Astrocyte of the cerebellum (primary cell): ENCODE measurements around the gene RAB3IL1.

Experiments used
- DNase-seq: peaks from one replicate; pipeline ENCODE4 v3.0.0-alpha.2; 2011; ENCODE audit warnings: low read depth
- H3K4me3 ChIP-seq: 2 replicates; pipeline ENCODE4 v1.5.1; 2011; ENCODE audit warnings: mild to moderate bottlenecking, low read depth, low read length, moderate library complexity
- in situ Hi-C: cut with HindIII; loops from 2 replicates; pipeline ENCODE4 v1.10.0; 2017; ENCODE audit warnings: low sequenced_read_pairs
- TF ChIP-seq, protein P1 (sequence below): IDR thresholded peaks from 2 replicates; pipeline ENCODE4 v1.5.1; 2012; ENCODE audit warnings: low read length, low read depth, moderate library complexity, mild to moderate bottlenecking; ENCODE audit errors: missing control alignments

The RAB3IL1 gene

DNA sequence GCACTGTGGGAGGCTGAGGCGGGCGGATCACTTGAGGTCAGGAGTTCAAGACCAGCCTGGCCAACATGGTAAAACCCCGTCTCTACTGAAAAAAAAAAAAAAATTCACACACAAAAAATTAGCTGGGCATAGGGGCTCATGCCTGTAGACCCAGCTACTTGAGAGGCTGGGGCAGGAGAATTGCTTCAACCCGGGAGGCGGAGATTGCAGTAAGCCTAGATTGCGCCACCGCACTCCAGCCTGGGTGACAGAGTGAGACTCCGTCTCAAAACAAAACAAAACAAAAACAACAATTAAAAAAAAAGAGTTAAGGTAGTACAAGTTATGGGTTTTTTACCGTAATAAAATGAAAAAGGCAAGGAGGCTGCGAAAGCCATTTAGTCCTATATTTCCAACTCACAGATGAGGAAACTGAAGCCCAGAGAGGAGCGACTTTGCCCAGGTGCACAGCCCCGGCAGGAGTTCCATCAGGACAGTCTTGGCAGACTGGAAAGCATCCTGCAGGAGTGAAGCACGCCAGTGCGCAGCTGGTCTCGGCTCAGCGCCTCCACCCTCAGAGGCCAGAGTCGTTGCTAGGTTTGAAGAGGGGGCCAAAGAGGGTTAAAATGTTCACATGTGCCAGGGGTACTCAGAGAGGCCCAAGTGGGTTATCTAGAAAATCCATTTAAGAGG lies 22.2 kb downstream of the RAB3IL1 start:
- no peak for DNase-seq
- H3K4me3 ChIP-seq = no peak overlapping the region
- in situ Hi-C loops = no loop called here
- TF ChIP-seq, protein P1, sequence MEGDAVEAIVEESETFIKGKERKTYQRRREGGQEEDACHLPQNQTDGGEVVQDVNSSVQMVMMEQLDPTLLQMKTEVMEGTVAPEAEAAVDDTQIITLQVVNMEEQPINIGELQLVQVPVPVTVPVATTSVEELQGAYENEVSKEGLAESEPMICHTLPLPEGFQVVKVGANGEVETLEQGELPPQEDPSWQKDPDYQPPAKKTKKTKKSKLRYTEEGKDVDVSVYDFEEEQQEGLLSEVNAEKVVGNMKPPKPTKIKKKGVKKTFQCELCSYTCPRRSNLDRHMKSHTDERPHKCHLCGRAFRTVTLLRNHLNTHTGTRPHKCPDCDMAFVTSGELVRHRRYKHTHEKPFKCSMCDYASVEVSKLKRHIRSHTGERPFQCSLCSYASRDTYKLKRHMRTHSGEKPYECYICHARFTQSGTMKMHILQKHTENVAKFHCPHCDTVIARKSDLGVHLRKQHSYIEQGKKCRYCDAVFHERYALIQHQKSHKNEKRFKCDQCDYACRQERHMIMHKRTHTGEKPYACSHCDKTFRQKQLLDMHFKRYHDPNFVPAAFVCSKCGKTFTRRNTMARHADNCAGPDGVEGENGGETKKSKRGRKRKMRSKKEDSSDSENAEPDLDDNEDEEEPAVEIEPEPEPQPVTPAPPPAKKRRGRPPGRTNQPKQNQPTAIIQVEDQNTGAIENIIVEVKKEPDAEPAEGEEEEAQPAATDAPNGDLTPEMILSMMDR = no peak

DNA sequence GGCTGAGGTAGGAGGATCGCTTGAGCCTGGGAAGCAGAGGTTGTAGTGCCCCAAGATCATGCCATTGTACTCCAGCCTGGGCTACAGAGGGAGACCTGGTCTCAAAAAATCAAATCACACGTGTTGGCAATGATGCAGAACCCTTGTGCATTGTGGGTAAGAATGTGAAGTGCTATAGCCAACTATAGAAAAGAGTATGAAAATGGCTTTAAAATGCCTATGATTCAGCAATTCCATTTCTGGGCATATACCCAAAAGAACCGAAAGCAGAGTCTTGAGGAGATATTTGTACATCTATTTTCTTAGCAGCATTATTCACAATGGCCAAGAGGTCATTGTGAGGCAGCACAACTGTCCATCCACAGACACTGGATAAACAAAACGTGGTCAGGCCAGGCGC lies 23.4 kb downstream of the RAB3IL1 start:
- in situ Hi-C loops = no loop called here
- H3K4me3 ChIP-seq = no peak overlapping the region
- TF ChIP-seq, protein P1 = no peak
- DNase-seq = peak; percentile 79

DNA sequence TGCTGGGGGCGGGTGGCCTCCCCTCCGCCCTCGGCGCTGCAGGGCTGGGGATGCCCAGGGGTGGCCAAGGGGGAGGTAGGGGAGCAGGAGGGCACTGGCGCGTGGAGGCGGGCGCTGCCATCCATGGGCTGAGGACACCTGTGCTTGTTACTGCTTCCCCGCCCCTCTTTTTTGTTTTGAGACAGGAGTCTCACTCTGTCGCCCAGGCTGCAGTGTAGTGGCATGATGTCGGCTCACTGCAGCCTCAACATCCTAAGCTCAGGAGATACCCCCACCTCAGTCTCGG lies 25.3 kb downstream of the RAB3IL1 start:
- no peak for DNase-seq
- TF ChIP-seq, protein P1 = no peak
- H3K4me3 ChIP-seq = peak overlapping the region; percentile 68
- in situ Hi-C loops = no loop called here

DNA sequence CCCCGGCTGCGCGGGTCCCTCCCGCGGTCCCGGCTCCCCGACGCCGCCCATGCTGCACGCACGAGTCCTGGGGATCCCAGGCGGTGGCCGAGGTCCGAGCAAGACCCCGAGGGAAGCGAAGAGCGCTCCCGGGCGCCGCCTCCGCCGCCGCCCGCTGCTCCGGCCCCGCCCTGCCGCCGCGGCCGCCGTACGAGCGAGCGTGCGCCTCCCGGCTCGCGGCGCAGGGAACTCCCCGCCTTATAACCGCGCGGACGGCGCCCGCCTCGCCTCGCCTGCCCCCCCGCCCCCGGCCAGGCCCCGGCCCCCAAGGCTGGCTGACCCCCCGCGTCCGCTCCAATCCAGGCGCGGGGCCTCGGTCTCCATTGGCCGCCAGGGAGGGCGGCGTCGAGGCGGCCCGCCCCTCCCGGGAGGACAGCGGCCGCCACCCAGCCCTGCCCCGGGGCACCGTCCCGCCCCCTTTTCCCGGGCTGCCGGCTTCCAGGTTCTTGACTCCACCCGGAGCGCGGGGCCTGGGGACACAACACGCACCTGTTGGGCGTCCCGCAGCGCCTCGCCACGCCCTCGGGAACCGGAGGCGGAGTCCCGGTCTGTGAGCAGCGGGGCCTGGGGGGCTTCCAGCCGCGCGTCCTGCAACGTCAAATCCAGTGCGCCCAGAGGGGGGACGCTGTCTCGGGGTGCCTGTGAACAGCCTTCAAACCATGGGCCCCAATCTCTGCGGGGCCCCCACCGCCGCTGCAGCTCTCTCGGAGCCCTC lies 25.9 kb downstream of the RAB3IL1 start, which contains the start of gene FADS3:
FADS3 (minus strand) TSS at position 215 of the 754 bp plus-strand sequence; CDS start at position 51, 164 bp downstream.
- DNase-seq = no peak
- peak within 1 kb of the TSS; percentile 68 for H3K4me3 ChIP-seq
- TF ChIP-seq, protein P1 = peak; percentile 7
- in situ Hi-C loops = no loop called here

DNA sequence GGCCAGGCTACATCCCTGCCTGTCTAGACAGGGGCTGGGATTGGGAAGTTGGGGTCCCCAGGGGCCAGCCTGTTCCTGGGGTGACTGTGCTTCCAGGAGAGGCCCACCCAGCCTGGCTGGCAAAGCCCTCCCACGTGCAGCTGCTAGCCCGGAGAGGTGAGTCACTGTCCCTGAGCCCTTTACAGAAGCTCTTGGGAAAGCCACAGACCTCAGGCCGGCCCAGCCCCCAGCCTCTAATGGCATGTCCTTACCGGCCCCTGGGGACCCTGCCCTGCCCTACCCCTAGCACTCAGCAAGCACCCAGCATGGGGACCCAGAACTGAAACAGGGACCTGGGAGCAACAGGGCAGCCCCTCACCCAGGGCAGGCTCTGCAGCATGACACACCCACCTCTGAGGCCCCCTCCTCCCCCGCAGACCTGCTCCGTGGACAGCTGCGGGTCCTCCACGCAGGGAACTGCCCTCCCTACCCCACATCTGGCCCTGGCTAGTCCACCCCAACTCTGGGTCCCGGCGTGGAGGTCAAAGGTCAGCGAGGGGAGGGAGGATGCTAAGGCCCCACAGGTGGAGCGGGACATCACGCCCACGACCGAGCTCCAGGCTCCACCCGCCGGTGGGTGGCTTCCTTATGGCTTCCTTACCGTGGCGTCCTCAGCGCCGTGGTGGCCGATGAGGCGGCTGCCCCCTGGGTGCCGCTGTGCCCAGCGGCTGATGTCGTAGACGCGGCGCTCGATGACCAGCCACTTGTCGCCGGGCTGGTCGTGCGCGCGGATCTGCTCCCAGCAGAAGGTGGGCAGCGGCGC lies 26.6 kb downstream of the RAB3IL1 start:
- in situ Hi-C loops = no loop called here
- DNase-seq = peak; percentile 31
- peak overlapping the region; percentile 68 for H3K4me3 ChIP-seq
- TF ChIP-seq, protein P1 = no peak

DNA sequence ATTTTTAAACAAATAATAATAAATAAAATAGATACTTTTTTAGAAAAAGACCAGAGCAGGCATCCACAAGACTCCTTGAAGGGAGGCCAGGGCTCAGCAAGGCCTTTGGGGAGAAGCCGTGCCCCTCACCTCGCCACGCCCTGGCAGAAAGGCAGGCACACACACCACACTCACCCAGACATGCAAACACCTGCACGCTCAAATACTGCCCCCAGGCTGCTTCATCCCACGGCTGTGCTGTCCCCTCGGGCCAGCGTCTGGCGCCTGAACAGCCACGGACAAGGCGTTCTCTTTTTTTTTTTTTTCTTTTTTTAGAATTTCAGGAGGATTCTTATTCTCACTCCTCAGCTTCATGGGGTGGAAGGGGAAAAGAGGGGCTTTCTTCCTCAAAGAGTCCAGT lies 27.5 kb downstream of the RAB3IL1 start:
- TF ChIP-seq, protein P1 = no peak
- peak overlapping the region; percentile 68 for H3K4me3 ChIP-seq
- in situ Hi-C loops = no loop called here

More for the DNA sequence above, 27.5 kb downstream of the RAB3IL1 start:
- DNase-seq = no peak
